Caco-2 (cell line): ENCODE measurements around the gene BOD1L2. TPM values are rescaled to one million over a fixed set of nuclear protein-coding genes. Genes with fewer than 3 reads are reported as not detected.

Experiments
- BruUV-seq: library from RNA; stranded (reverse); fragments of 400-500 nt; replicated peaks from 2 replicates; lab custom pipeline; 2021; lab: Mats Ljungman, UMichigan
- CTCF ChIA-PET: fragments of 300-600 bp; sonication (Branson Sonifier 250); formaldehyde crosslinking; loops from one replicate; lab custom pipeline; 2022; ENCODE audit warnings: antibody characterized with exemption; lab: Charles Lee
- POLR2A ChIA-PET: fragments of 300-600 bp; sonication (Branson Sonifier 250); formaldehyde crosslinking; loops from one replicate; lab custom pipeline; 2022; ENCODE audit warnings: antibody characterized with exemption; lab: Charles Lee
- DNase-seq, 2 experiments: peaks; one replicate each; pipeline versions ENCODE4 v3.0.0 to v3.0.0-alpha.2; 2020 to 2022
- H3K27me3 ChIP-seq: replicated peaks from 2 replicates; pipeline ENCODE4 v1.6.0; 2011; ENCODE audit warnings: low read length; ENCODE audit not compliant: control insufficient read depth, insufficient read depth
- H3K36me3 ChIP-seq: 2 replicates; pipeline ENCODE4 v1.5.1; 2011; ENCODE audit warnings: low read length; ENCODE audit not compliant: control insufficient read depth, insufficient read depth
- H3K4me1 ChIP-seq: fragments of 250-450 bp; sonication (Bioruptor Pico); 2 replicates; pipeline ENCODE4 v1.5.1; 2020; ENCODE audit warnings: mild to moderate bottlenecking
- H3K4me3 ChIP-seq: 2 replicates; pipeline ENCODE4 v1.5.1; 2011; ENCODE audit warnings: low read depth, mild to moderate bottlenecking, control low read depth, low read length
- H3K9me3 ChIP-seq: fragments of 250-450 bp; sonication (Bioruptor Pico); 2 replicates; pipeline ENCODE4 v1.5.1; 2020; ENCODE audit warnings: mild to moderate bottlenecking, moderate library complexity
- H3K27ac Mint-ChIP-seq: one replicate; pipeline ENCODE4 v1.8.0; 2022; ENCODE audit warnings: mixed read lengths; ENCODE audit not compliant: unreplicated experiment
- H3K27me3 Mint-ChIP-seq: one replicate; pipeline ENCODE4 v1.8.0; 2022; ENCODE audit warnings: mixed read lengths; ENCODE audit not compliant: insufficient read depth, unreplicated experiment
- H3K36me3 Mint-ChIP-seq: one replicate; pipeline ENCODE4 v1.8.0; 2022; ENCODE audit warnings: mild to moderate bottlenecking, mixed read lengths; ENCODE audit not compliant: insufficient read depth, unreplicated experiment
- H3K4me1 Mint-ChIP-seq: one replicate; pipeline ENCODE4 v1.8.0; 2022; ENCODE audit warnings: low read depth, mixed read lengths; ENCODE audit not compliant: unreplicated experiment
- H3K4me3 Mint-ChIP-seq: one replicate; pipeline ENCODE4 v1.8.0; 2022; ENCODE audit warnings: mild to moderate bottlenecking, moderate library complexity, mixed read lengths; ENCODE audit not compliant: unreplicated experiment
- H3K9me3 Mint-ChIP-seq: one replicate; pipeline ENCODE4 v1.8.0; 2022; ENCODE audit warnings: mixed read lengths; ENCODE audit not compliant: unreplicated experiment
- intact Hi-C: fragments of 100-400 bp; cut with micrococcal nuclease; formaldehyde crosslinking; loops from one replicate; pipeline ENCODE4 v1.10.0; 2022; ENCODE audit not compliant: unreplicated experiment
- total RNA-seq: library from RNA; stranded (reverse); gene quantifications from 2 replicates; pipeline ENCODE4 v1.2.3, GENCODE V29; 2022
- TF ChIP-seq, protein P1 (sequence below), 2 experiments: fragments of 200-600 bp in 1 of 2; IDR thresholded peaks; 1 replicate in 1 of 2; 2 replicates in 1 of 2; pipeline versions ENCODE4 v1.5.1 to v1.8.0; 2011 to 2022; ENCODE audit warnings: antibody characterized with exemption in 1 of 2, control low read depth in 1 of 2, inconsistent platforms in 1 of 2, low read depth in 1 of 2, low read length in 1 of 2, mild to moderate bottlenecking in 1 of 2, moderate library complexity in 1 of 2; ENCODE audit not compliant: insufficient read depth in 1 of 2, severe bottlenecking in 1 of 2, unreplicated experiment in 1 of 2

Gene BOD1L2
- total RNA-seq, 1 experiment from 2014 or later, result not detected

DNA sequence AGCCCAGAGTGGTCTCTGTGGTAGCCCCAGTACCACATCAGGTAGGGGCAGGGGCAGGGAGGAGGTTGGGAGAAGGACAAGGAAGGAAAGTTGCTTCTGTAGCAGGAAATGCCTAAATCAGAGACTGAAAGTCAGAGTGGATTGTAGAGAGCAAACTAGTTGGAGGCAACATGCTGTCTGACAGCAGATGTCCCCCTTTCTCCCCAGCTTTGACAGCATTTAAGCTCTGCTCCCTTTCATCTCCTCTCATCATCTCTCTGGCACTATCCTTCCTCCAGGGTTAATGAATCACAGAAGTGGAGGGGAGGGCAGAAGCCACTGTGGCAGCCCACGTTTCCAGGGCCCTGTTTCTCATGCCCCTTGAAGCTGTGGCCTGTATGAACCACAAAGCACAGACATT, 50.4 kb downstream of the BOD1L2 start:
- CTCF ChIA-PET, result interaction anchor here (0.8 kb wide), 1 partner anchor 237 kb away, joined by 3 read pairs; no protein-coding TSS in a partner anchor
- Histone ChIP-seq H3K27me3 (no peaks in the 10 kb centered on the region), H3K9me3 (no peaks in the 10 kb centered on the region), H3K4me3 (no peak overlapping the region), H3K4me1 (no peaks in the 10 kb centered on the region), H3K36me3 (no peaks in the 10 kb centered on the region)
- Mint-ChIP-seq H3K4me1 (no peaks in the 10 kb centered on the region), H3K27me3 (no peaks in the 10 kb centered on the region), H3K9me3 (no peaks in the 10 kb centered on the region), H3K27ac (no peak overlapping the region), H3K36me3 (no peaks in the 10 kb centered on the region), H3K4me3 (no peak overlapping the region)
- POLR2A ChIA-PET, result no interaction called here
- no peak for DNase-seq
- BruUV-seq, result no TSS peak
- TF ChIP-seq, protein P1, sequence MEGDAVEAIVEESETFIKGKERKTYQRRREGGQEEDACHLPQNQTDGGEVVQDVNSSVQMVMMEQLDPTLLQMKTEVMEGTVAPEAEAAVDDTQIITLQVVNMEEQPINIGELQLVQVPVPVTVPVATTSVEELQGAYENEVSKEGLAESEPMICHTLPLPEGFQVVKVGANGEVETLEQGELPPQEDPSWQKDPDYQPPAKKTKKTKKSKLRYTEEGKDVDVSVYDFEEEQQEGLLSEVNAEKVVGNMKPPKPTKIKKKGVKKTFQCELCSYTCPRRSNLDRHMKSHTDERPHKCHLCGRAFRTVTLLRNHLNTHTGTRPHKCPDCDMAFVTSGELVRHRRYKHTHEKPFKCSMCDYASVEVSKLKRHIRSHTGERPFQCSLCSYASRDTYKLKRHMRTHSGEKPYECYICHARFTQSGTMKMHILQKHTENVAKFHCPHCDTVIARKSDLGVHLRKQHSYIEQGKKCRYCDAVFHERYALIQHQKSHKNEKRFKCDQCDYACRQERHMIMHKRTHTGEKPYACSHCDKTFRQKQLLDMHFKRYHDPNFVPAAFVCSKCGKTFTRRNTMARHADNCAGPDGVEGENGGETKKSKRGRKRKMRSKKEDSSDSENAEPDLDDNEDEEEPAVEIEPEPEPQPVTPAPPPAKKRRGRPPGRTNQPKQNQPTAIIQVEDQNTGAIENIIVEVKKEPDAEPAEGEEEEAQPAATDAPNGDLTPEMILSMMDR (IDR thresholded peaks at IDR 0.05; ENCODE audit: insufficient read depth in 1 of 2, low read depth in 1 of 2, low read length in 1 of 2, severe bottlenecking in 1 of 2, unreplicated experiment in 1 of 2), result no peak
- intact Hi-C loops, result no loop called here

DNA sequence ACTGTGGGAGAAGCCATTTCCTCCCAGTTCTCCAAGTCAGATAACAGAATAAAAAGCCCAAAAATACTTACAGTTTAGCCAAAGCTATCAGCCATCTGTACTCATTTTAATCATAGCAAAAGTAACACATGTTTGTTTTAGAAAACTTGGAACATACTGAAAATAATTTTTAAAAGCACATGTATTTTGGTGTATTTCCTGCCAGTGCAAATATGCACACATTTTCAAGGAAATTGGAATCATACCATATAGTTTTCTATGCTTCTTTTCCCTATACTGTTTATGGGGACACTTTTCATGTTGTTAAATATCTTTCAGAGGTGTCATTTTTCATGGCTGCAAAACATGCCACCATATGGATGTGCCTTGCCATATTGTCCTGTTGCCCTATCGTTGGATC, 51.2 kb downstream of the BOD1L2 start:
- Histone ChIP-seq H3K27me3 (no peaks in the 10 kb centered on the region), H3K4me1 (no peaks in the 10 kb centered on the region), H3K36me3 (no peaks in the 10 kb centered on the region), H3K9me3 (no peaks in the 10 kb centered on the region), H3K4me3 (no peak overlapping the region)
- H3K9me3 Mint-ChIP-seq, result no peaks in the 10 kb centered on the region
- H3K36me3 Mint-ChIP-seq, result no peaks in the 10 kb centered on the region
- CTCF ChIA-PET, result interaction anchor here (0.8 kb wide), 1 partner anchor 236 kb away, joined by 3 read pairs; no protein-coding TSS in a partner anchor
- DNase-seq, result no peak
- H3K4me3 Mint-ChIP-seq, result no peak overlapping the region
- TF ChIP-seq, protein P1 (IDR thresholded peaks at IDR 0.05; ENCODE audit: insufficient read depth in 1 of 2, low read depth in 1 of 2, low read length in 1 of 2, severe bottlenecking in 1 of 2, unreplicated experiment in 1 of 2), result no peak
- H3K27ac Mint-ChIP-seq, result no peak overlapping the region
- intact Hi-C loops, result no loop called here
- POLR2A ChIA-PET, result no interaction called here
- H3K4me1 Mint-ChIP-seq, result no peaks in the 10 kb centered on the region
- BruUV-seq, result no TSS peak
- H3K27me3 Mint-ChIP-seq, result no peaks in the 10 kb centered on the region

Other genes starting within 250 kb of the BOD1L2 start
- not detected in 2 replicates for gene ST8SIA3, start 205.5 kb downstream of the BOD1L2 start, total RNA-seq